ENCODE results near the gene ZIC2.

The ZIC2 gene

DNA sequence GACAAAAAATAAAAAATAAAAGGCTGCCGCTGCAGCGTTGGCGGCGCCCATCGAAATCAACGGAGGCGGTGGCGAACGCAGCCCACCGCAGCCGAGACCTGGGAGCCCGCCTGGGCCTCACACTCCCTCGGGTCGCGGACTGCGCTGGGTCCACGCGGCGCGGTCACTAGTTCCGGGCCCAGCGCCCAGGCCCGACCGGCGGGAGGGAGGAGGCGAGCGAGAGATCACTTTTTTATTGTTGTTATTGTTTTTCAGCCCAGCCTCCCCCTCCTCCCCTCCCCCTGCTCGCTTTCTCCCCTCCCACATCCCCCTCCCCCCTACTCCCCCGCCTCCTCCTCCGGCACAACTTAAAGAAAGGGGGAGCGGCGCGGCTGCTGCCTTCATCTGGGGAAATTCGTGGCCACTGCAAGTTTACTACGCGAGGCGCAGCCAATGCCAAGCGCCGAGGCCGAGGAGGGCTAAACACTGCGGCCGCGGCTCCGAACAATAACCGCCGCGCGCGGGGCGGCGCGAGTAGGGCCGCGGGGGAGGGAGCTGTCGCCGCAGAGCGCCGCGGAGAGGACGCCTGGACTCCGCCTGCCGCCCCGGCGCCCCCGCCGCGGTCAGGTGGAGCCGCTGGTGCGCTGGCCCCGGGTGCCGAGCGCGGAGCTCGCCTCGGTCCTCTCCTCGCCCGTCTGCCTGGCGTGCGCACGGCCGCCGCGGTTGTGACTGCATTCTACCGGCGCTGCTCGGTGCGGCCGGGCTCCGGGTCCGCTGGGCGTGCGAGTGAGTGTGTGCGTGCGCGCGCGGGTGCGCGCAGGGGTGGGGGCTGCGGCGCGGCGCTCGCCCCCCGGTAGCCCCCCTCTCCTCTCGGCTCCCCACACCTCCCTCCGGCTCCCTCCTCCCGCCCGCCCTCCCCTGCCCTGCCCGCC lies 505 bp upstream of the ZIC2 start (continued):
- TF ChIP-seq ZNF660 (tag by site-specific recombination; IDR thresholded peaks at IDR 0.05), result peak; percentile 87; the same call in 1 of the 2 replicates
- TF ChIP-seq ZNF791 (tag by site-specific recombination; IDR thresholded peaks at IDR 0.05), result no peak
- peak; percentile 73; the same call in 1 of the 2 replicates for TF ChIP-seq ZSCAN23 (tag by site-specific recombination; IDR thresholded peaks at IDR 0.05)
- TF ChIP-seq EGR2 (tag by site-specific recombination; IDR thresholded peaks at IDR 0.05; ENCODE audit: low read depth), result peak; percentile 69
- TF ChIP-seq ZNF16 (tag by site-specific recombination; IDR thresholded peaks at IDR 0.05; ENCODE audit: low read depth), result no peak
- TF ChIP-seq ZNF350 (tag by site-specific recombination; IDR thresholded peaks at IDR 0.05), result no peak
- TF ChIP-seq ZNF169 (tag by site-specific recombination; IDR thresholded peaks at IDR 0.05), result no peak
- peak; percentile 45; the same call in 1 of the 2 replicates for TF ChIP-seq ZNF37A (tag by site-specific recombination; IDR thresholded peaks at IDR 0.05)
- TF ChIP-seq, protein P1, sequence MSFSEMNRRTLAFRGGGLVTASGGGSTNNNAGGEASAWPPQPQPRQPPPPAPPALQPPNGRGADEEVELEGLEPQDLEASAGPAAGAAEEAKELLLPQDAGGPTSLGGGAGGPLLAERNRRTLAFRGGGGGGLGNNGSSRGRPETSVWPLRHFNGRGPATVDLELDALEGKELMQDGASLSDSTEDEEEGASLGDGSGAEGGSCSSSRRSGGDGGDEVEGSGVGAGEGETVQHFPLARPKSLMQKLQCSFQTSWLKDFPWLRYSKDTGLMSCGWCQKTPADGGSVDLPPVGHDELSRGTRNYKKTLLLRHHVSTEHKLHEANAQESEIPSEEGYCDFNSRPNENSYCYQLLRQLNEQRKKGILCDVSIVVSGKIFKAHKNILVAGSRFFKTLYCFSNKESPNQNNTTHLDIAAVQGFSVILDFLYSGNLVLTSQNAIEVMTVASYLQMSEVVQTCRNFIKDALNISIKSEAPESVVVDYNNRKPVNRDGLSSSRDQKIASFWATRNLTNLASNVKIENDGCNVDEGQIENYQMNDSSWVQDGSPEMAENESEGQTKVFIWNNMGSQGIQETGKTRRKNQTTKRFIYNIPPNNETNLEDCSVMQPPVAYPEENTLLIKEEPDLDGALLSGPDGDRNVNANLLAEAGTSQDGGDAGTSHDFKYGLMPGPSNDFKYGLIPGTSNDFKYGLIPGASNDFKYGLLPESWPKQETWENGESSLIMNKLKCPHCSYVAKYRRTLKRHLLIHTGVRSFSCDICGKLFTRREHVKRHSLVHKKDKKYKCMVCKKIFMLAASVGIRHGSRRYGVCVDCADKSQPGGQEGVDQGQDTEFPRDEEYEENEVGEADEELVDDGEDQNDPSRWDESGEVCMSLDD (tag by site-specific recombination; IDR thresholded peaks at IDR 0.05), result peak; percentile 65
- TF ChIP-seq ZNF621 (tag by site-specific recombination; IDR thresholded peaks at IDR 0.05), result no peak
- TF ChIP-seq ZNF707 (tag by site-specific recombination; IDR thresholded peaks at IDR 0.05), result no peak
- TF ChIP-seq IKZF3 (tag by site-specific recombination; IDR thresholded peaks at IDR 0.05), result peak; percentile 10; the same call in 1 of the 2 replicates
- no peak for TF ChIP-seq GFI1B (tag by site-specific recombination; IDR thresholded peaks at IDR 0.05)
- no peak for TF ChIP-seq ZNF548 (tag by site-specific recombination; IDR thresholded peaks at IDR 0.05)
- peak; percentile 89 for TF ChIP-seq BCL11A (tag by site-specific recombination; IDR thresholded peaks at IDR 0.05; ENCODE audit: low read depth)
- no peak for TF ChIP-seq SETDB1 (IDR thresholded peaks at IDR 0.05; ENCODE audit: insufficient read length, low read length)
- TF ChIP-seq GLI4 (tag by site-specific recombination; IDR thresholded peaks at IDR 0.05), result no peak
- TF ChIP-seq PBX3 (CRISPR knock-in tag; IDR thresholded peaks at IDR 0.05), result no peak
- no peak for TF ChIP-seq ZNF223 (tag by site-specific recombination; IDR thresholded peaks at IDR 0.05)
- no peak for TF ChIP-seq ZNF777 (tag by site-specific recombination; IDR thresholded peaks at IDR 0.05; ENCODE audit: borderline replicate concordance)
- no peak for TF ChIP-seq ZNF280D (tag by site-specific recombination; IDR thresholded peaks at IDR 0.05)
- no peak for TF ChIP-seq ZNF302 (tag by site-specific recombination; IDR thresholded peaks at IDR 0.05; ENCODE audit: low read depth)
- TF ChIP-seq FEZF1 (tag by site-specific recombination; IDR thresholded peaks at IDR 0.05), result peak; percentile 76
- no peak for TF ChIP-seq ZNF645 (tag by site-specific recombination; IDR thresholded peaks at IDR 0.05)
- TF ChIP-seq ZNF423 (tag by site-specific recombination; IDR thresholded peaks at IDR 0.05), result 0 out of 2 replicates have a peak, but pooled peaks have one; percentile 34
- no peak for TF ChIP-seq ZNF266 (tag by site-specific recombination; IDR thresholded peaks at IDR 0.05; ENCODE audit: low read depth)
- TF ChIP-seq ZBTB17 (tag by site-specific recombination; IDR thresholded peaks at IDR 0.05), result 0 out of 2 replicates have a peak, but pooled peaks have one; percentile 14
- TF ChIP-seq ZNF341 (tag by site-specific recombination; IDR thresholded peaks at IDR 0.05; ENCODE audit: low read depth), result peak; percentile 85
- peak; percentile 34; the same call in 1 of the 2 replicates for TF ChIP-seq KLF16 (tag by site-specific recombination; IDR thresholded peaks at IDR 0.05)
- no peak for TF ChIP-seq REPIN1 (tag by site-specific recombination; IDR thresholded peaks at IDR 0.05; ENCODE audit: low read depth)
- TF ChIP-seq, protein P2, sequence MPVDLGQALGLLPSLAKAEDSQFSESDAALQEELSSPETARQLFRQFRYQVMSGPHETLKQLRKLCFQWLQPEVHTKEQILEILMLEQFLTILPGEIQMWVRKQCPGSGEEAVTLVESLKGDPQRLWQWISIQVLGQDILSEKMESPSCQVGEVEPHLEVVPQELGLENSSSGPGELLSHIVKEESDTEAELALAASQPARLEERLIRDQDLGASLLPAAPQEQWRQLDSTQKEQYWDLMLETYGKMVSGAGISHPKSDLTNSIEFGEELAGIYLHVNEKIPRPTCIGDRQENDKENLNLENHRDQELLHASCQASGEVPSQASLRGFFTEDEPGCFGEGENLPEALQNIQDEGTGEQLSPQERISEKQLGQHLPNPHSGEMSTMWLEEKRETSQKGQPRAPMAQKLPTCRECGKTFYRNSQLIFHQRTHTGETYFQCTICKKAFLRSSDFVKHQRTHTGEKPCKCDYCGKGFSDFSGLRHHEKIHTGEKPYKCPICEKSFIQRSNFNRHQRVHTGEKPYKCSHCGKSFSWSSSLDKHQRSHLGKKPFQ (tag by site-specific recombination; IDR thresholded peaks at IDR 0.05), result no peak
